Neural cell (in vitro differentiated cells): ENCODE data around the gene VAPA. TPM values are rescaled to one million over a fixed set of nuclear protein-coding genes. Genes with fewer than 3 reads are reported as not detected.

Source experiments
- H2AFZ ChIP-seq: fragments of 200-600, 300-800 bp; sonication (generic), shearing (Covaris generic); 2 replicates; pipeline ENCODE4 v1.6.0; 2014; ENCODE audit warnings: low read depth, mild to moderate bottlenecking, antibody characterized with exemption, low read length, moderate library complexity
- H3F3A ChIP-seq: fragments of 200-600 bp; shearing (Covaris generic); 2 replicates; pipeline ENCODE4 v1.6.1; 2016; ENCODE audit warnings: mild to moderate bottlenecking, moderate library complexity, mixed read lengths, antibody characterized with exemption, low read length; ENCODE audit not compliant: insufficient read depth, poor library complexity, severe bottlenecking
- H3K27ac ChIP-seq: fragments of 200-600, 300-800 bp; sonication (generic), shearing (Covaris generic); 2 replicates; pipeline ENCODE4 v1.5.1; 2014; ENCODE audit warnings: mild to moderate bottlenecking, low read length, moderate library complexity
- H3K27me3 ChIP-seq: fragments of 300-800, 200-600 bp; sonication (generic), shearing (Covaris generic); 2 replicates; pipeline ENCODE4 v1.6.0; 2014; ENCODE audit warnings: mild to moderate bottlenecking, low read depth, low read length, moderate library complexity; ENCODE audit not compliant: insufficient read depth
- H3K36me3 ChIP-seq: fragments of 300-800, 200-600 bp; sonication (generic), shearing (Covaris generic); 2 replicates; pipeline ENCODE4 v1.5.1; 2014; ENCODE audit warnings: mild to moderate bottlenecking, antibody characterized with exemption, low read length, moderate library complexity; ENCODE audit not compliant: insufficient read depth
- H3K4me2 ChIP-seq: fragments of 300-800, 200-600 bp; sonication (generic), shearing (Covaris generic); 2 replicates; pipeline ENCODE4 v1.6.0; 2014; ENCODE audit warnings: mild to moderate bottlenecking, low read length
- H3K4me3 ChIP-seq: fragments of 300-800, 200-600 bp; sonication (generic), shearing (Covaris generic); 2 replicates; pipeline ENCODE4 v1.5.1; 2014; ENCODE audit warnings: mild to moderate bottlenecking, low read length, moderate library complexity
- H3K79me2 ChIP-seq: fragments of 200-600 bp; shearing (Covaris generic); replicated peaks from 2 replicates; pipeline ENCODE4 v1.6.0; 2014; ENCODE audit warnings: mild to moderate bottlenecking, low read length, moderate library complexity; ENCODE audit not compliant: insufficient read depth
- H3K9ac ChIP-seq: fragments of 300-800, 200-600 bp; sonication (generic), shearing (Covaris generic); 2 replicates; pipeline ENCODE4 v1.6.1; 2016; ENCODE audit warnings: mild to moderate bottlenecking, low read length, mixed read lengths
- H3K9me2 ChIP-seq: fragments of 200-600 bp; shearing (Covaris generic); 2 replicates; pipeline ENCODE4 v1.6.1; 2016; ENCODE audit warnings: mild to moderate bottlenecking, low read length, mixed read lengths; ENCODE audit not compliant: insufficient read depth
- H3K9me3 ChIP-seq: fragments of 200-600, 300-800 bp; sonication (generic), shearing (Covaris generic); 2 replicates; pipeline ENCODE4 v1.6.1; 2016; ENCODE audit warnings: mild to moderate bottlenecking, mixed run types, low read length, moderate library complexity, mixed read lengths
- H4K20me1 ChIP-seq: fragments of 200-600 bp; shearing (Covaris generic); 2 replicates; pipeline ENCODE4 v1.6.1; 2016; ENCODE audit warnings: mild to moderate bottlenecking, mixed run types; ENCODE audit not compliant: insufficient read depth
- CTCF ChIP-seq: fragments of 450-650 bp; IDR thresholded peaks from 2 replicates; pipeline ENCODE4 v1.5.1; 2014; ENCODE audit warnings: antibody characterized with exemption, mild to moderate bottlenecking, moderate library complexity; ENCODE audit not compliant: poor library complexity, severe bottlenecking
- EP300 ChIP-seq: fragments of 450-650 bp; conservative IDR thresholded peaks from 2 replicates; pipeline ENCODE4 v1.6.1; 2014; ENCODE audit warnings: antibody characterized with exemption, mild to moderate bottlenecking, moderate library complexity; ENCODE audit not compliant: poor library complexity, severe bottlenecking
- EZH2 ChIP-seq: fragments of 200-600, 300-800 bp; shearing (Covaris generic), sonication (generic); IDR thresholded peaks from 2 replicates; pipeline ENCODE4 v1.6.1; 2014; ENCODE audit warnings: antibody characterized with exemption, low read length, borderline replicate concordance, mild to moderate bottlenecking; ENCODE audit not compliant: insufficient read depth, poor library complexity, severe bottlenecking
- MXI1 ChIP-seq: fragments of 450-650 bp; conservative IDR thresholded peaks from 2 replicates; pipeline ENCODE4 v1.6.1; 2014; ENCODE audit warnings: antibody characterized with exemption, mild to moderate bottlenecking; ENCODE audit not compliant: poor library complexity, severe bottlenecking
- POLR2AphosphoS5 ChIP-seq: IDR thresholded peaks from 2 replicates; pipeline ENCODE4 v1.6.1; 2012
- RAD21 ChIP-seq: fragments of 450-650 bp; conservative IDR thresholded peaks from 2 replicates; pipeline ENCODE4 v1.6.1; 2014; ENCODE audit warnings: antibody characterized with exemption, mild to moderate bottlenecking, moderate library complexity
- SMC3 ChIP-seq: fragments of 450-650 bp; conservative IDR thresholded peaks from 2 replicates; pipeline ENCODE4 v1.6.1; 2014; ENCODE audit warnings: antibody characterized with exemption, mild to moderate bottlenecking, moderate library complexity; ENCODE audit not compliant: poor library complexity
- TAF1 ChIP-seq: IDR thresholded peaks from 2 replicates; pipeline ENCODE4 v1.6.1; 2012; ENCODE audit warnings: low read depth
- polyA plus RNA-seq: library from polyadenylated mRNA; depleted of rRNA; stranded (reverse); fragments of >200 nt; gene quantifications from 2 replicates; pipeline ENCODE4 v1.2.3, GENCODE V29; 2014
- TF ChIP-seq, protein P1 (sequence below): IDR thresholded peaks from 2 replicates; pipeline ENCODE4 v1.6.1; 2012; ENCODE audit warnings: borderline replicate concordance

The VAPA gene
- polyA plus RNA-seq, 1 donor from 2014 or later: 317 TPM

GRCh38 chr18:9916808-9917207 is 3.0 kb downstream of the VAPA start:
- Histone ChIP-seq H3K4me3 (peak overlapping the region; percentile 91), H3K9me3 (no peaks in the 10 kb centered on the region), H3K9ac (no peak overlapping the region), H4K20me1 (peaks cover 37% of the 10 kb centered on the region), H3K27ac (no peak overlapping the region), H3K4me2 (peak overlapping the region; percentile 98), H3F3A (no peaks in the 10 kb centered on the region), H3K79me2 (peaks cover 71% of the 10 kb centered on the region), H3K9me2 (no peaks in the 10 kb centered on the region), H3K36me3 (no peaks in the 10 kb centered on the region), H3K27me3 (no peaks in the 10 kb centered on the region), H2AFZ (no peak overlapping the region)
- TF ChIP-seq MXI1: no peak
- TF ChIP-seq POLR2AphosphoS5: no peak
- no peak for TF ChIP-seq SMC3
- TF ChIP-seq RAD21: no peak
- no peak for TF ChIP-seq CTCF
- TF ChIP-seq EZH2: no peak

DNA sequence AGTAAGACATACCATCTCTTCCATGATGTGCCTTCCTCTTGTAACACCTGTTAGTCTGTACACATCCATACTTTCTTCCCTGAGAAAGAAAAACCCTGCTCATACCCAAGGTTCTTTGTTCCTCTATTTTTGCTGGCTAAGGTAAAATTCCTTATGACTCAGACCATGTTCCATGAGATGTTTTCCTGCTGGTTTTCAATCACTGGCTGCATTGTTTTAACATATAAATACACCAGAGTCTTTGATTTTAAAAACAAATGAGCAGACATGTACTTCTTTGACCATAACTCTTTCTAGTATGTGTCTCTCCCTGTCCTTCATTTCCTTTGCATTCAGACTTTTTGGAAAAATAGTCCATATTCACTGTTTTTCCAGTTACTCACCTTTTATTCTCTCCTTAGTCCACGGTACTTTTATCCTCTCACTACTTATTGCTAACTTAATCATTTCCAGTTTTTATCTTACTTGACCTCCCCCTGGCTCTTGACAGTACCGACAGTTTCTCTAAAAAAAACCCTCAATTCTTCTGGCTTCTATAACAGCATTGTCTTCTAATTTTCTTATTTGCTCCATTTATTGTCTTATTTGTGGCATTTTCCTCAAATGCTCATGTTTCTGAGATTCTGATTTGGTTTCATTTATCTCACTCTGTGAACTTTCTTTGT is 4.3 kb downstream of the VAPA start:
- no peak overlapping the region for H3K4me2 ChIP-seq
- no peak overlapping the region for H3K9ac ChIP-seq

More for the DNA sequence above, 4.3 kb downstream of the VAPA start:
- no peak overlapping the region for H3K27ac ChIP-seq
- H3K27me3 ChIP-seq: no peaks in the 10 kb centered on the region
- peak overlapping the region; percentile 9 for H3K4me3 ChIP-seq
- peaks cover 45% of the 10 kb centered on the region for H4K20me1 ChIP-seq
- H3F3A ChIP-seq: no peaks in the 10 kb centered on the region
- H2AFZ ChIP-seq: no peak overlapping the region
- TF ChIP-seq MXI1 (no peak), SMC3 (no peak), CTCF (no peak), RAD21 (no peak), EZH2 (no peak), EP300 (no peak), TAF1 (no peak), POLR2AphosphoS5 (no peak)
- TF ChIP-seq, protein P1, sequence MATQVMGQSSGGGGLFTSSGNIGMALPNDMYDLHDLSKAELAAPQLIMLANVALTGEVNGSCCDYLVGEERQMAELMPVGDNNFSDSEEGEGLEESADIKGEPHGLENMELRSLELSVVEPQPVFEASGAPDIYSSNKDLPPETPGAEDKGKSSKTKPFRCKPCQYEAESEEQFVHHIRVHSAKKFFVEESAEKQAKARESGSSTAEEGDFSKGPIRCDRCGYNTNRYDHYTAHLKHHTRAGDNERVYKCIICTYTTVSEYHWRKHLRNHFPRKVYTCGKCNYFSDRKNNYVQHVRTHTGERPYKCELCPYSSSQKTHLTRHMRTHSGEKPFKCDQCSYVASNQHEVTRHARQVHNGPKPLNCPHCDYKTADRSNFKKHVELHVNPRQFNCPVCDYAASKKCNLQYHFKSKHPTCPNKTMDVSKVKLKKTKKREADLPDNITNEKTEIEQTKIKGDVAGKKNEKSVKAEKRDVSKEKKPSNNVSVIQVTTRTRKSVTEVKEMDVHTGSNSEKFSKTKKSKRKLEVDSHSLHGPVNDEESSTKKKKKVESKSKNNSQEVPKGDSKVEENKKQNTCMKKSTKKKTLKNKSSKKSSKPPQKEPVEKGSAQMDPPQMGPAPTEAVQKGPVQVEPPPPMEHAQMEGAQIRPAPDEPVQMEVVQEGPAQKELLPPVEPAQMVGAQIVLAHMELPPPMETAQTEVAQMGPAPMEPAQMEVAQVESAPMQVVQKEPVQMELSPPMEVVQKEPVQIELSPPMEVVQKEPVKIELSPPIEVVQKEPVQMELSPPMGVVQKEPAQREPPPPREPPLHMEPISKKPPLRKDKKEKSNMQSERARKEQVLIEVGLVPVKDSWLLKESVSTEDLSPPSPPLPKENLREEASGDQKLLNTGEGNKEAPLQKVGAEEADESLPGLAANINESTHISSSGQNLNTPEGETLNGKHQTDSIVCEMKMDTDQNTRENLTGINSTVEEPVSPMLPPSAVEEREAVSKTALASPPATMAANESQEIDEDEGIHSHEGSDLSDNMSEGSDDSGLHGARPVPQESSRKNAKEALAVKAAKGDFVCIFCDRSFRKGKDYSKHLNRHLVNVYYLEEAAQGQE: no peak
- peaks cover 84% of the 10 kb centered on the region for H3K79me2 ChIP-seq
- H3K9me3 ChIP-seq: no peaks in the 10 kb centered on the region
- no peaks in the 10 kb centered on the region for H3K9me2 ChIP-seq
- no peaks in the 10 kb centered on the region for H3K36me3 ChIP-seq
